K562 (cell line): ENCODE results near the gene RCC2. TPM values are rescaled to one million over a fixed set of nuclear protein-coding genes. Genes with fewer than 3 reads are reported as not detected.

Experiments
- ATAC-seq: fragments of 200-7000 bp; cut with Tn5 transposase; 3 replicates; pipeline ENCODE4 v1.9.1; 2020; ENCODE audit warnings: moderate library complexity
- BruUV-seq: library from RNA; stranded (reverse); fragments of 400-500 nt; replicated peaks from 2 replicates; lab custom pipeline; 2021; lab: Mats Ljungman, UMichigan
- CTCF ChIA-PET: fragments of 300-600 bp; formaldehyde crosslinking; extraction: SDS; loops from one replicate; lab custom pipeline; 2021; ENCODE audit warnings: low intra/inter-chr PET ratio; lab: Yijun Ruan, JAX
- POLR2A ChIA-PET: fragments of 300-600, 350-650 bp; sonication (Branson Sonifier 250); formaldehyde crosslinking; extraction: SDS; loops from one replicate; lab custom pipeline; 2021; ENCODE audit warnings: antibody characterized with exemption, inconsistent platforms; lab: Yijun Ruan, JAX
- DNase-seq, 4 experiments: peaks; one replicate each; pipeline versions ENCODE4 v3.0.0 to v3.0.0-alpha.2; 2011 to 2018; ENCODE audit warnings: low spot score in 3 of 4, mixed read lengths in 3 of 4; ENCODE audit errors: extremely low read depth in 1 of 4
- FAIRE-seq: peaks from 2 replicates; lab custom pipeline; 2011; peaks lifted over from hg19 to GRCh38; lab: Jason Lieb, UNC
- H2AFZ ChIP-seq: 2 replicates; pipeline ENCODE4 v1.6.0; 2011; ENCODE audit warnings: low read depth, low read length, control low read depth, inconsistent platforms
- H3K27ac ChIP-seq: fragments of 200-600 bp; 3 replicates; pipeline ENCODE4 v1.8.0; 2011; ENCODE audit warnings: low read depth, mild to moderate bottlenecking, control low read depth, inconsistent platforms, low read length, moderate library complexity, mixed read lengths; ENCODE audit errors: extremely low read depth
- H3K27me3 ChIP-seq, 2 experiments: fragments of 300-600 bp in 1 of 2; 2 replicates in 1 of 2; 3 replicates in 1 of 2; pipeline versions ENCODE4 v1.6.0 to v1.8.0; 2011; ENCODE audit warnings: inconsistent platforms in 2 of 2, low read length in 2 of 2, mild to moderate bottlenecking in 1 of 2, mixed read lengths in 1 of 2, moderate library complexity in 1 of 2; ENCODE audit not compliant: control insufficient read depth in 2 of 2, insufficient read depth in 2 of 2
- H3K36me3 ChIP-seq: fragments of 300-600 bp; 3 replicates; pipeline ENCODE4 v1.8.0; 2011; ENCODE audit warnings: mild to moderate bottlenecking, low read length, inconsistent platforms; ENCODE audit not compliant: control insufficient read depth, insufficient read depth
- H3K4me1 ChIP-seq, 2 experiments: fragments of 200-600 bp in 1 of 2; replicated peaks in 1 of 2; 2 replicates in 1 of 2; 3 replicates in 1 of 2; pipeline versions ENCODE4 v1.5.1 to v1.8.0; 2011; ENCODE audit warnings: inconsistent platforms in 2 of 2, low read length in 2 of 2, mild to moderate bottlenecking in 1 of 2, mixed read lengths in 1 of 2, moderate library complexity in 1 of 2; ENCODE audit not compliant: control insufficient read depth in 2 of 2, insufficient read depth in 2 of 2
- H3K4me2 ChIP-seq: 2 replicates; pipeline ENCODE4 v1.6.1; 2011; ENCODE audit warnings: low read length, control low read depth, inconsistent platforms, mixed read lengths; ENCODE audit not compliant: insufficient read depth
- H3K4me3 ChIP-seq: fragments of 200-600 bp; sonication (generic), shearing (Covaris generic); 2 replicates; pipeline ENCODE4 v1.5.1; 2016; ENCODE audit warnings: control low read depth, inconsistent platforms
- H3K79me2 ChIP-seq: fragments of 200-600 bp; 3 replicates; pipeline ENCODE4 v1.8.0; 2011; ENCODE audit warnings: low read length, inconsistent platforms; ENCODE audit not compliant: control insufficient read depth, insufficient read depth
- H3K9ac ChIP-seq, 2 experiments: 2 replicates each; pipeline versions ENCODE4 v1.6.0 to v1.6.1; 2011; ENCODE audit warnings: low read depth in 2 of 2, low read length in 2 of 2, control low read depth in 1 of 2, inconsistent platforms in 1 of 2, mild to moderate bottlenecking in 1 of 2, mixed read lengths in 1 of 2; ENCODE audit not compliant: insufficient read depth in 1 of 2
- H3K9me1 ChIP-seq: one replicate; pipeline ENCODE4 v1.6.0; 2011; ENCODE audit warnings: inconsistent platforms, mild to moderate bottlenecking, low read length, moderate library complexity; ENCODE audit not compliant: control insufficient read depth, insufficient read depth
- H3K9me3 ChIP-seq: replicated peaks from 2 replicates; pipeline ENCODE4 v1.5.1; 2011; ENCODE audit warnings: low read depth, low read length, inconsistent platforms; ENCODE audit not compliant: control insufficient read depth, insufficient read depth
- H4K20me1 ChIP-seq: replicated peaks from 2 replicates; pipeline ENCODE4 v1.6.1; 2011; ENCODE audit warnings: low read length, inconsistent platforms, mixed read lengths; ENCODE audit not compliant: control insufficient read depth, insufficient read depth
- ARID3A ChIP-seq: IDR thresholded peaks from 2 replicates; pipeline ENCODE4 v1.6.1; 2012; ENCODE audit warnings: low read depth, low read length, improper control_type of control experiment, borderline replicate concordance
- BDP1 ChIP-seq: IDR thresholded peaks from 3 replicates; pipeline ENCODE4 v1.6.1; 2011; ENCODE audit not compliant: insufficient read length, insufficient read depth
- BRCA1 ChIP-seq, 2 experiments: fragments of 450-650 bp in 1 of 2; sonication (generic) in 1 of 2; formaldehyde crosslinking in 1 of 2; IDR thresholded peaks; 2 replicates each; pipeline versions ENCODE4 v1.5.0 to v1.6.1; 2017 to 2020; ENCODE audit warnings: mild to moderate bottlenecking in 1 of 2, missing genetic modification reagents in 1 of 2
- CBX2 ChIP-seq: fragments of 200-600 bp; sonication (generic); IDR thresholded peaks from one replicate; pipeline ENCODE4 v1.6.1; 2012; ENCODE audit warnings: mild to moderate bottlenecking, low read length, inconsistent platforms; ENCODE audit not compliant: insufficient read depth, poor library complexity, severe bottlenecking
- ETS1 ChIP-seq: conservative IDR thresholded peaks from 2 replicates; pipeline ENCODE4 v1.6.1; 2011; ENCODE audit warnings: low read depth, mild to moderate bottlenecking, low read length; ENCODE audit not compliant: control insufficient read depth
- GATA2 ChIP-seq: sonication (generic); formaldehyde crosslinking; IDR thresholded peaks from 2 replicates; pipeline ENCODE4 v1.4.0; 2020; ENCODE audit warnings: mild to moderate bottlenecking, missing genetic modification reagents
- MEF2A ChIP-seq: IDR thresholded peaks from 2 replicates; pipeline ENCODE4 v1.6.1; 2011; ENCODE audit warnings: low read depth, mild to moderate bottlenecking, low read length, moderate library complexity; ENCODE audit not compliant: control insufficient read depth
- PHB2 ChIP-seq: fragments of 450-650 bp; IDR thresholded peaks from 2 replicates; pipeline ENCODE4 v1.6.1; 2017; ENCODE audit warnings: low read depth
- POLR3A ChIP-seq: IDR thresholded peaks from 2 replicates; pipeline ENCODE4 v1.6.1; 2011; ENCODE audit warnings: borderline replicate concordance, mild to moderate bottlenecking, moderate library complexity; ENCODE audit not compliant: insufficient read length, insufficient read depth; ENCODE audit errors: extremely low read depth
- PTTG1 ChIP-seq: fragments of 450-650 bp; IDR thresholded peaks from 2 replicates; pipeline ENCODE4 v1.6.1; 2016; ENCODE audit warnings: low read depth, mild to moderate bottlenecking, missing genetic modification characterization, missing compliant biosample characterization
- RBM14 ChIP-seq: fragments of 200-400 bp; formaldehyde crosslinking; IDR thresholded peaks from 2 replicates; pipeline ENCODE4 v1.6.1; 2018; ENCODE audit warnings: low read depth, mild to moderate bottlenecking, low read length, moderate library complexity, borderline replicate concordance; ENCODE audit not compliant: insufficient read depth
- SOX6 ChIP-seq: fragments of 450-650 bp; IDR thresholded peaks from 2 replicates; pipeline ENCODE4 v1.6.1; 2014; ENCODE audit warnings: mild to moderate bottlenecking
- SRSF7 ChIP-seq: fragments of 200-400 bp; formaldehyde crosslinking; optimal IDR thresholded peaks from 2 replicates; pipeline ENCODE3; 2017; ENCODE audit warnings: mild to moderate bottlenecking, low read depth, low read length
- TFAM ChIP-seq: fragments of 250-450 bp; sonication (Bioruptor Pico); conservative IDR thresholded peaks from 2 replicates; pipeline ENCODE4 v1.5.0; 2021; ENCODE audit warnings: mild to moderate bottlenecking, moderate library complexity
- ZNF134 ChIP-seq: fragments of 250-450 bp; sonication (Bioruptor Pico); conservative IDR thresholded peaks from 2 replicates; pipeline ENCODE4 v1.4.0; 2020
- WGBS: fragments of 100-300 bp; shearing (Covaris generic); methylation state at CpG from one replicate; pipeline ENCODE4 v1.1.6; 2016; ENCODE audit warnings: low coverage, mixed read lengths; ENCODE audit not compliant: insufficient coverage; ENCODE audit errors: missing lambda C conversion rate; 5-methylcytosine and 5-hydroxymethylcytosine counted together
- in situ Hi-C: fragments of 300-500 bp; cut with MboI; formaldehyde crosslinking; loops from 4 replicates; pipeline ENCODE4 v1.15.0; 2018; ENCODE audit warnings: inconsistent platforms, mixed read lengths
- intact Hi-C: fragments of 100-400 bp; cut with micrococcal nuclease; formaldehyde crosslinking; loops from 2 replicates; pipeline ENCODE4 v1.14.2; 2022
- polyA plus RNA-seq, 8 experiments: library from polyadenylated mRNA; depleted of rRNA in 4 of 8; stranded (reverse) in 5 of 8; unstranded in 3 of 8; fragments of >200 nt; fragmentation: Nextera tagmentation in 2 of 8; fragmentation: Illumina TruSeq in 1 of 8; extraction: Ambion mirVana in 2 of 8; extraction: Trizol in 1 of 8; gene quantifications; 2 replicates each; pipeline versions ENCODE4 v1.2.1 to v1.2.3, GENCODE V29; 2011 to 2014; ENCODE audit warnings: inconsistent platforms in 1 of 8, missing spikeins in 1 of 8
- total RNA-seq, 7 experiments: library from RNA; depleted of rRNA in 6 of 7; stranded (reverse); fragments of >200 nt in 6 of 7; fragmentation: Illumina TruSeq in 2 of 7; extraction: Trizol in 2 of 7; gene quantifications; 2 replicates each; pipeline versions ENCODE4 v1.2.1 to v1.2.3, GENCODE V29; 2011 to 2021; ENCODE audit warnings: low replicate concordance in 1 of 7

RCC2 gene
- total and polyA plus RNA-seq, 9 of the 15 experiments (the other 6 are each of a cell fraction or from before 2014, with no cell fraction given): 31.8 to 292 (median 116) TPM

- no peak for ATAC-seq
Measured at GRCh38 chr1:17393230-17393629, 46.2 kb downstream of the RCC2 start.

More at GRCh38 chr1:17393230-17393629, 46.2 kb downstream of the RCC2 start:
- peaks cover 53 to 65% of the 10 kb centered on the region in 2 experiments for H3K27me3 ChIP-seq
- intact Hi-C loops: no loop called here
- no TSS peak for BruUV-seq
- in situ Hi-C loops: no loop called here
- no peak overlapping the region for H2AFZ ChIP-seq
- no peaks in the 10 kb centered on the region for H3K79me2 ChIP-seq
- H3K9me3 ChIP-seq: no peaks in the 10 kb centered on the region
- H3K9me1 ChIP-seq: no peaks in the 10 kb centered on the region
- H3K4me1 ChIP-seq: peaks cover 6 to 8% of the 10 kb centered on the region in 2 experiments; a peak in 4 of 5 replicates
- ChIA-PET POLR2A (interaction anchor here (0.7 to 2.6 kb wide), 5 partner anchors 9 to 1614 kb away, joined by 3 to 14 read pairs (median 4); no protein-coding TSS in a partner anchor), CTCF (no interaction called here)
- H3K36me3 ChIP-seq: no peaks in the 10 kb centered on the region
- no peak overlapping the region for H3K9ac ChIP-seq
- peaks cover 8% of the 10 kb centered on the region for H4K20me1 ChIP-seq
- no peak overlapping the region for H3K27ac ChIP-seq
- TF ChIP-seq CBX2: no peak
- no peak for TF ChIP-seq BDP1
- no peak for TF ChIP-seq GATA2 (CRISPR knock-in tag)
- no peak for TF ChIP-seq MEF2A
- TF ChIP-seq SRSF7: no peak
- no peak for TF ChIP-seq TFAM
- TF ChIP-seq SOX6: no peak
- TF ChIP-seq POLR3A: no peak
- no peak for TF ChIP-seq ARID3A
- no peak for TF ChIP-seq ETS1
- TF ChIP-seq PTTG1 (tag): no peak
- TF ChIP-seq PHB2: no peak
- no peak for TF ChIP-seq BRCA1 (IDR thresholded peaks at IDR 0.05)
- TF ChIP-seq BRCA1 (CRISPR knock-in tag; IDR thresholded peaks at IDR 0.05): no peak
- TF ChIP-seq ZNF134: no peak
- TF ChIP-seq RBM14: no peak
- DNase-seq: no peak
- no peak for FAIRE-seq
- H3K4me3 ChIP-seq: no peak overlapping the region
- WGBS: 5% methylated on average over 8 of the region's 8 CpGs
- H3K4me2 ChIP-seq: no peak overlapping the region
